Activated CD8-positive, alpha-beta T cell treated with anti-CD3 and anti-CD28 coated beads for 36 hours (primary cell): ENCODE results near the gene NAT16. TPM values are rescaled to one million over a fixed set of nuclear protein-coding genes. Genes with fewer than 3 reads are reported as not detected.

Experiments used
- ATAC-seq: fragments of 200-7000 bp; cut with Tn5 transposase; one replicate; pipeline ENCODE4 v1.10.0; 2021; ENCODE audit warnings: mild to moderate bottlenecking, moderate library complexity
- CTCF ChIA-PET: fragments of 350-600 bp; sonication (Branson Sonifier 250); formaldehyde crosslinking; loops from one replicate; lab custom pipeline; 2021; ENCODE audit warnings: antibody characterized with exemption; lab: Charles Lee
- POLR2A ChIA-PET: fragments of 350-600 bp; sonication (Branson Sonifier 250); formaldehyde crosslinking; loops from one replicate; lab custom pipeline; 2021; ENCODE audit warnings: antibody characterized with exemption; lab: Charles Lee
- DNase-seq: peaks from one replicate; pipeline ENCODE4 v3.0.0-alpha.2; 2020
- H3K27ac Mint-ChIP-seq: one replicate; pipeline ENCODE4 v1.8.0; 2021; ENCODE audit warnings: mild to moderate bottlenecking, mixed read lengths
- H3K27me3 Mint-ChIP-seq: one replicate; pipeline ENCODE4 v1.8.0; 2021; ENCODE audit warnings: mixed read lengths
- H3K36me3 Mint-ChIP-seq: one replicate; pipeline ENCODE4 v1.8.0; 2021; ENCODE audit warnings: low read depth, mixed read lengths
- H3K4me1 Mint-ChIP-seq: one replicate; pipeline ENCODE4 v1.8.0; 2021; ENCODE audit warnings: low read depth, mixed read lengths
- H3K4me3 Mint-ChIP-seq: one replicate; pipeline ENCODE4 v1.8.0; 2021; ENCODE audit warnings: mild to moderate bottlenecking, moderate library complexity, mixed read lengths
- H3K9me3 Mint-ChIP-seq: one replicate; pipeline ENCODE4 v1.8.0; 2021; ENCODE audit warnings: mixed read lengths
- CTCF ChIP-seq: fragments of 200-600 bp; IDR thresholded peaks from one replicate; pipeline ENCODE4 v1.8.0; 2022; ENCODE audit warnings: antibody characterized with exemption, mild to moderate bottlenecking
- intact Hi-C: fragments of 100-400 bp; cut with micrococcal nuclease; formaldehyde crosslinking; loops from one replicate; pipeline ENCODE4 v1.10.0; 2022
- total RNA-seq, 2 experiments: library from RNA; stranded (reverse); gene quantifications; one replicate each; pipeline ENCODE4 v1.2.3, GENCODE V29; 2021

The NAT16 gene
- total RNA-seq, 2 experiments from 2014 or later, result not detected

- H3K36me3 Mint-ChIP-seq, result peaks cover 14% of the 10 kb centered on the region
- H3K4me3 Mint-ChIP-seq, result no peak overlapping the region
These were observed 42.3 kb upstream of the NAT16 start for GRCh38 chr7:101222275-101222830.

GRCh38 chr7:101220295-101220694 lies 40.2 kb upstream of the NAT16 start:
- ATAC-seq (no peak), DNase-seq (no peak)
- intact Hi-C loops, result no loop called here
- H3K4me3 Mint-ChIP-seq, result no peak overlapping the region
- no peaks in the 10 kb centered on the region for H3K27me3 Mint-ChIP-seq
- no peak for TF ChIP-seq CTCF
- H3K9me3 Mint-ChIP-seq, result no peaks in the 10 kb centered on the region
- ChIA-PET CTCF (interaction anchor here (0.8 to 4.5 kb wide), 5 partner anchors 14 to 95 kb away, joined by 3 to 49 read pairs (median 4); partner anchors contain the start of gene FIS1), POLR2A (no interaction called here)
- H3K36me3 Mint-ChIP-seq, result peaks cover 14% of the 10 kb centered on the region
- H3K27ac Mint-ChIP-seq, result no peak overlapping the region
- peaks cover 28% of the 10 kb centered on the region for H3K4me1 Mint-ChIP-seq

More at GRCh38 chr7:101222275-101222830, 42.3 kb upstream of the NAT16 start:
- DNase-seq, result no peak
- Mint-ChIP-seq H3K4me1 (peaks cover 19% of the 10 kb centered on the region), H3K9me3 (no peaks in the 10 kb centered on the region), H3K27me3 (no peaks in the 10 kb centered on the region), H3K27ac (no peak overlapping the region)
- no peak for TF ChIP-seq CTCF
- no peak for ATAC-seq
- ChIA-PET POLR2A (interaction anchor here (1.0 to 1.5 kb wide), 2 partner anchors 13 to 25 kb away, joined by 3 to 4 read pairs; no protein-coding TSS in a partner anchor), CTCF (interaction anchor here (0.8 to 1.9 kb wide), 5 partner anchors 21 to 79 kb away, joined by 3 to 5 read pairs (median 3); partner anchors contain the start of gene FIS1)
- intact Hi-C loops, result no loop called here

- intact Hi-C loops, result no loop called here
- CTCF ChIA-PET, result interaction anchor here (0.7 to 4.5 kb wide), 15 partner anchors 8 to 193 kb away, joined by 3 to 49 read pairs (median 5); partner anchors contain the start of gene FIS1
- POLR2A ChIA-PET, result interaction anchor here (0.6 to 3.2 kb wide), 11 partner anchors 10 to 1186 kb away, joined by 3 to 22 read pairs (median 3); partner anchors contain the start of genes CLDN15 and FIS1
- peak overlapping the region; percentile 98 for H3K4me3 Mint-ChIP-seq
- DNase-seq (no peak), ATAC-seq (peak; percentile 10)
- TF ChIP-seq CTCF, result no peak
- H3K27me3 Mint-ChIP-seq, result no peaks in the 10 kb centered on the region
- peak overlapping the region; percentile 88 for H3K27ac Mint-ChIP-seq
- peaks cover 28% of the 10 kb centered on the region for H3K4me1 Mint-ChIP-seq
- H3K9me3 Mint-ChIP-seq, result no peaks in the 10 kb centered on the region
- H3K36me3 Mint-ChIP-seq, result peaks cover 6% of the 10 kb centered on the region
These were observed 38.4 kb upstream of the NAT16 start for GRCh38 chr7:101218236-101219125.

- intact Hi-C loops, result no loop called here
- peak within 1 kb of the TSS; percentile 98 for H3K4me3 Mint-ChIP-seq
- peak within 1 kb of the TSS; percentile 88 for H3K27ac Mint-ChIP-seq
- DNase-seq (peak; percentile 99), ATAC-seq (peak; percentile 89)
- ChIA-PET POLR2A (interaction anchor here (0.7 to 3.2 kb wide), 11 partner anchors 9 to 329 kb away, joined by 3 to 22 read pairs (median 3); partner anchors contain the start of genes CLDN15 and FIS1), CTCF (interaction anchor here (0.6 to 4.5 kb wide), 17 partner anchors 9 to 194 kb away, joined by 3 to 49 read pairs (median 5); partner anchors contain the start of gene FIS1)
- peaks cover 2% of the 10 kb centered on the region for H3K36me3 Mint-ChIP-seq
- peaks cover 28% of the 10 kb centered on the region for H3K4me1 Mint-ChIP-seq
- peak; percentile 35 for TF ChIP-seq CTCF
- H3K9me3 Mint-ChIP-seq, result no peaks in the 10 kb centered on the region
- no peaks in the 10 kb centered on the region for H3K27me3 Mint-ChIP-seq
These were observed 37.5 kb upstream of the NAT16 start, which contains the start of the genes PLOD3 and ZNHIT1 for GRCh38 chr7:101217388-101218235. PLOD3 (minus strand) TSS chr7:101217581; CDS start chr7:101217274, 307 bp downstream. ZNHIT1 (plus strand) TSS chr7:101218165; CDS start chr7:101218196, 31 bp downstream.
